Placental pericyte (primary cell): ENCODE results near the gene KHDRBS2. TPM values are rescaled to one million over a fixed set of nuclear protein-coding genes. Genes with fewer than 3 reads are reported as not detected.

Experiments used
- total RNA-seq: library from RNA; depleted of rRNA; stranded (reverse); fragments of >200 nt; gene quantifications from 2 replicates; pipeline ENCODE4 v1.2.3, GENCODE V29; 2012

KHDRBS2 gene
- not detected in 2 replicates for total RNA-seq

GRCh38 chr6:62285612-62286469 is at the start of gene KHDRBS2:
Gene KHDRBS2, minus strand, starts transcription at chr6:62286225.

